AG04449 (cell line): ENCODE measurements around the gene EXPH5.

ENCODE experiments used
- CTCF ChIA-PET: fragments of 350-600 bp; formaldehyde crosslinking; extraction: SDS; loops from one replicate; lab custom pipeline; 2021; ENCODE audit warnings: antibody characterized with exemption; lab: Yijun Ruan, JAX
- POLR2A ChIA-PET: fragments of 400-600, 350-600 bp; formaldehyde crosslinking; extraction: SDS; loops from one replicate; lab custom pipeline; 2020; ENCODE audit warnings: antibody characterized with exemption, inconsistent platforms; lab: Yijun Ruan, JAX
- DNase-seq: peaks from one replicate; pipeline ENCODE4 v3.0.0-alpha.2; 2010; ENCODE audit warnings: low read depth, low spot score
- H3K4me3 ChIP-seq: 2 replicates; pipeline ENCODE4 v1.5.1; 2011; ENCODE audit warnings: low read depth, mild to moderate bottlenecking, control low read depth, low read length
- CTCF ChIP-seq: IDR thresholded peaks from one replicate; pipeline ENCODE4 v1.5.1; 2011; ENCODE audit warnings: mild to moderate bottlenecking, moderate library complexity, low read length, control low read depth, inconsistent platforms; ENCODE audit not compliant: insufficient read depth; ENCODE audit errors: missing control alignments

EXPH5 gene

GRCh38 chr11:108538502-108538901 lies 55.1 kb downstream of the EXPH5 start:
- ChIA-PET CTCF (no interaction called here), POLR2A (no interaction called here)
- TF ChIP-seq CTCF = no peak
- H3K4me3 ChIP-seq = no peak overlapping the region
- DNase-seq = no peak

GRCh38 chr11:108538022-108538424 lies 55.5 kb downstream of the EXPH5 start:
- TF ChIP-seq CTCF = no peak
- CTCF ChIA-PET = no interaction called here
- DNase-seq = no peak
- POLR2A ChIA-PET = no interaction called here
- no peak overlapping the region for H3K4me3 ChIP-seq

- ChIA-PET POLR2A (no interaction called here), CTCF (no interaction called here)
- no peak for DNase-seq
Observed at GRCh38 chr11:108536783-108537182, 56.8 kb downstream of the EXPH5 start.

GRCh38 chr11:108535384-108535955 lies 58.1 kb downstream of the EXPH5 start:
- no peak for DNase-seq
- TF ChIP-seq CTCF = no peak
- no peak overlapping the region for H3K4me3 ChIP-seq
- CTCF ChIA-PET = no interaction called here
- POLR2A ChIA-PET = no interaction called here

More at GRCh38 chr11:108536783-108537182, 56.8 kb downstream of the EXPH5 start:
- TF ChIP-seq CTCF = no peak
- H3K4me3 ChIP-seq = no peak overlapping the region

GRCh38 chr11:108534274-108534882 lies 59.2 kb downstream of the EXPH5 start:
- DNase-seq = no peak
- ChIA-PET CTCF (no interaction called here), POLR2A (no interaction called here)
- H3K4me3 ChIP-seq = no peak overlapping the region
- no peak for TF ChIP-seq CTCF

GRCh38 chr11:108530426-108530825 lies 63.1 kb downstream of the EXPH5 start:
- TF ChIP-seq CTCF = no peak
- ChIA-PET POLR2A (no interaction called here), CTCF (no interaction called here)
- H3K4me3 ChIP-seq = no peak overlapping the region
- DNase-seq = no peak
